Retinal pigment epithelial cell (primary cell): ENCODE results near the gene KLHL15.

Experiments used
- DNase-seq: peaks from one replicate; pipeline ENCODE4 v3.0.0-alpha.2; 2010; ENCODE audit warnings: low read depth
- H3K4me3 ChIP-seq: 2 replicates; pipeline ENCODE4 v1.5.1; 2011; ENCODE audit warnings: mild to moderate bottlenecking, low read length, control low read depth, moderate library complexity
- TF ChIP-seq, protein P1 (sequence below): conservative IDR thresholded peaks from 2 replicates; pipeline ENCODE4 v1.5.1; 2011; ENCODE audit warnings: low read depth, low read length, control low read depth, inconsistent platforms

Gene KLHL15

GRCh38 chrX:23936180-23936579 is 90.8 kb downstream of the KLHL15 start:
- DNase-seq = no peak
- no peak overlapping the region for H3K4me3 ChIP-seq
- TF ChIP-seq, protein P1, sequence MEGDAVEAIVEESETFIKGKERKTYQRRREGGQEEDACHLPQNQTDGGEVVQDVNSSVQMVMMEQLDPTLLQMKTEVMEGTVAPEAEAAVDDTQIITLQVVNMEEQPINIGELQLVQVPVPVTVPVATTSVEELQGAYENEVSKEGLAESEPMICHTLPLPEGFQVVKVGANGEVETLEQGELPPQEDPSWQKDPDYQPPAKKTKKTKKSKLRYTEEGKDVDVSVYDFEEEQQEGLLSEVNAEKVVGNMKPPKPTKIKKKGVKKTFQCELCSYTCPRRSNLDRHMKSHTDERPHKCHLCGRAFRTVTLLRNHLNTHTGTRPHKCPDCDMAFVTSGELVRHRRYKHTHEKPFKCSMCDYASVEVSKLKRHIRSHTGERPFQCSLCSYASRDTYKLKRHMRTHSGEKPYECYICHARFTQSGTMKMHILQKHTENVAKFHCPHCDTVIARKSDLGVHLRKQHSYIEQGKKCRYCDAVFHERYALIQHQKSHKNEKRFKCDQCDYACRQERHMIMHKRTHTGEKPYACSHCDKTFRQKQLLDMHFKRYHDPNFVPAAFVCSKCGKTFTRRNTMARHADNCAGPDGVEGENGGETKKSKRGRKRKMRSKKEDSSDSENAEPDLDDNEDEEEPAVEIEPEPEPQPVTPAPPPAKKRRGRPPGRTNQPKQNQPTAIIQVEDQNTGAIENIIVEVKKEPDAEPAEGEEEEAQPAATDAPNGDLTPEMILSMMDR = no peak

- H3K4me3 ChIP-seq = no peak overlapping the region
- no peak for DNase-seq
- TF ChIP-seq, protein P1 = no peak
These were observed 91.9 kb downstream of the KLHL15 start for GRCh38 chrX:23935106-23935505.
